Esophagus squamous epithelium (tissue), 5 donors: ENCODE measurements around the gene ASS1. TPM values are rescaled to one million over a fixed set of nuclear protein-coding genes. Genes with fewer than 3 reads are reported as not detected.

ENCODE experiments used
- DNase-seq: peaks from one replicate; lab custom pipeline; 2025; lab: John Stamatoyannopoulos, UW
- H3K27ac ChIP-seq, 4 donors: fragments of 200-600 bp; sonication (generic); one replicate each; pipeline ENCODE4 v1.5.1; 2016 to 2019; ENCODE audit warnings: mild to moderate bottlenecking in 1 of 4
- H3K27me3 ChIP-seq, 4 donors: fragments of 200-600 bp; sonication (generic); 1 replicate in 3 of 4; 2 replicates in 1 of 4; pipeline versions ENCODE4 v1.5.1 to v1.6.0; 2017 to 2021; ENCODE audit warnings: antibody characterized with exemption in 1 of 4
- H3K36me3 ChIP-seq, 3 donors: fragments of 200-600 bp; sonication (generic); one replicate each; pipeline ENCODE4 v1.5.1; 2016 to 2019
- H3K4me1 ChIP-seq, 3 donors: fragments of 200-600 bp; sonication (generic); one replicate each; pipeline ENCODE4 v1.5.1; 2017 to 2019
- H3K4me3 ChIP-seq, 4 donors: fragments of 200-600 bp; sonication (generic); 1 replicate in 3 of 4; 2 replicates in 1 of 4; pipeline ENCODE4 v1.5.1; 2016 to 2019; ENCODE audit warnings: mild to moderate bottlenecking in 2 of 4, moderate library complexity in 1 of 4
- H3K9me3 ChIP-seq, 3 donors: fragments of 200-600 bp; sonication (generic); one replicate each; pipeline ENCODE4 v1.5.1; 2016 to 2019
- CTCF ChIP-seq, 6 experiments: fragments of 450-650 bp in 4 of 6; fragments of 200-600 bp in 2 of 6; sonication (generic) in 2 of 6; IDR thresholded peaks; one replicate each; pipeline ENCODE4 v1.5.1; 2016 to 2019; ENCODE audit warnings: antibody characterized with exemption in 6 of 6, mild to moderate bottlenecking in 4 of 6, moderate library complexity in 4 of 6
- POLR2A ChIP-seq, 4 donors: fragments of 450-650 bp; IDR thresholded peaks; one replicate each; pipeline ENCODE4 v1.6.1; 2017; ENCODE audit warnings: antibody characterized with exemption in 4 of 4, mild to moderate bottlenecking in 4 of 4, moderate library complexity in 3 of 4
- WGBS, 2 donors: methylation state at CpG; one replicate each; pipeline ENCODE4 v1.1.5; 2018; 5-methylcytosine and 5-hydroxymethylcytosine counted together
- intact Hi-C: fragments of 100-400 bp; cut with DNase I; formaldehyde crosslinking; loops from one replicate; pipeline ENCODE4 v1.15.0; 2022
- total RNA-seq, 4 donors: library from RNA; depleted of rRNA; stranded (reverse); fragments of >200 nt; gene quantifications; one replicate each; pipeline ENCODE4 v1.1.0, GENCODE V29; 2016
- donor health status: DM: yes; HTN: yes; CAD: no.

ASS1 gene
- total RNA-seq, 4 donors from 2014 or later = 33.5 to 203 (median 85.2) TPM

DNA sequence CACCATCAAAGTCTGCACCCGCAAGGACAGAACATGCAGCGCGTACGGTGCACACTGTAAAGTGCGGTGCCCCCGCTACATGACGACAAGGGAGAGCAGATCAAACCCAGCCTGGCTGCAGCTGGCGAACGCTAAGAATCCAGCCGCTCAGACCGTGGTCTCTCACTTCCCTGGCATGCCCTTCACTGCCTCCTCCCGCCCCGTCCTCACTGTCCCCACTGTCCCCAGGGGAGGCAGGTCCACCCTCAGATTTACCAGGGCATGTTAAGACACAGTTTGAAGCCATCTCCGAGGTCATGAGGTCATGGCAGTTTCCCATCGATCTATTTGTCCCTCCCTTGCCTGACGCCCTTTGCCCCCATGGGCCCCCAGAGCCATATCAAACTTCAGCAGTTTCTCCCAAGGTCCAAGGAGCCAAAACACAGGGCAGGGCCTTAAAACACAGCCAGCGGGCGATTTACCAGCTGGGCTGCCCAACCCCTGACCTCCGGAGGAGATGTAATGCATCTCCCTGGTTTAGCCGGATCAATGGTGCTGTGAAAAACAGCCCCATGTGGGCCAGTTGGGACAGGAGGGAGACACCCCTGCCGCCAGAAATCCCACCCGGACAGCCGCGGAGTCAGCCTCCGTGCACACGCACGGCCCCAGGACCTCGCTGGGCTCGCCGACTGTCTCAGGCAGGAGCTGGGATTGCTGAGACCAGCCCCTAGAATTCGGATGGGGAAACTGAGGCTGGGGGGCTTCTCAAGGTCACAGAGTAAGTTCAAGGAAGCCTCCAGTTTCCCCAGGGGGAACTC lies 82.3 kb downstream of the ASS1 start:
- H3K4me3 ChIP-seq = no peak overlapping the region
- DNase-seq = no peak
- no peaks in the 10 kb centered on the region for H3K36me3 ChIP-seq
- TF ChIP-seq CTCF (IDR thresholded peaks at IDR 0.05) = no peak
- no peak for TF ChIP-seq POLR2A (IDR thresholded peaks at IDR 0.05)
- no peak overlapping the region for H3K27ac ChIP-seq
- H3K4me1 ChIP-seq = peaks cover 0 to 11% (median 8%) of the 10 kb centered on the region in 3 donors
- WGBS, 2 donors = 51 to 76% methylated on average over 5 to 20 of the region's 31 CpGs
- H3K27me3 ChIP-seq = peaks cover 0 to 61% (median 0%) of the 10 kb centered on the region in 4 donors
- intact Hi-C loops = no loop called here
- no peaks in the 10 kb centered on the region for H3K9me3 ChIP-seq

- H3K27me3 ChIP-seq = peaks cover 0 to 64% (median 0%) of the 10 kb centered on the region in 4 donors
- WGBS, 2 donors = 75 to 83% methylated on average over 6 to 9 of the region's 13 CpGs
- no peak for DNase-seq
- no peak overlapping the region for H3K4me3 ChIP-seq
- H3K9me3 ChIP-seq = no peaks in the 10 kb centered on the region
- intact Hi-C loops = no loop called here
- no peaks in the 10 kb centered on the region for H3K36me3 ChIP-seq
- H3K27ac ChIP-seq = no peak overlapping the region
- no peak for TF ChIP-seq CTCF (IDR thresholded peaks at IDR 0.05)
- no peak for TF ChIP-seq POLR2A (IDR thresholded peaks at IDR 0.05)
- peaks cover 0 to 16% (median 8%) of the 10 kb centered on the region in 3 donors for H3K4me1 ChIP-seq
These were observed 83.0 kb downstream of the ASS1 start for GRCh38 chr9:130527651-130528310.

GRCh38 chr9:130528674-130529073 lies 83.9 kb downstream of the ASS1 start:
- H3K27me3 ChIP-seq = peaks cover 0 to 56% (median 0%) of the 10 kb centered on the region in 4 donors
- H3K9me3 ChIP-seq = no peaks in the 10 kb centered on the region
- no peaks in the 10 kb centered on the region for H3K36me3 ChIP-seq
- intact Hi-C loops = no loop called here
- no peak for DNase-seq
- H3K27ac ChIP-seq = no peak overlapping the region
- no peak overlapping the region for H3K4me3 ChIP-seq
- 79 to 85% methylated on average over 7 of the region's 8 CpGs for WGBS, 2 donors
- peaks cover 0 to 16% (median 8%) of the 10 kb centered on the region in 3 donors for H3K4me1 ChIP-seq
- no peak for TF ChIP-seq POLR2A (IDR thresholded peaks at IDR 0.05)
- no peak for TF ChIP-seq CTCF (IDR thresholded peaks at IDR 0.05)

GRCh38 chr9:130530938-130531337 lies 86.2 kb downstream of the ASS1 start:
- DNase-seq = no peak
- TF ChIP-seq CTCF (IDR thresholded peaks at IDR 0.05) = no peak
- no peak for TF ChIP-seq POLR2A (IDR thresholded peaks at IDR 0.05)
- H3K9me3 ChIP-seq = no peaks in the 10 kb centered on the region
- 22 to 45% methylated on average over 9 of the region's 9 CpGs for WGBS, 2 donors
- intact Hi-C loops = no loop called here
- no peak overlapping the region for H3K4me3 ChIP-seq
- peaks cover 0 to 53% (median 2%) of the 10 kb centered on the region in 4 donors for H3K27me3 ChIP-seq
- H3K36me3 ChIP-seq = no peaks in the 10 kb centered on the region
- H3K4me1 ChIP-seq = peaks cover 0 to 23% (median 8%) of the 10 kb centered on the region in 3 donors
- no peak overlapping the region for H3K27ac ChIP-seq

DNA sequence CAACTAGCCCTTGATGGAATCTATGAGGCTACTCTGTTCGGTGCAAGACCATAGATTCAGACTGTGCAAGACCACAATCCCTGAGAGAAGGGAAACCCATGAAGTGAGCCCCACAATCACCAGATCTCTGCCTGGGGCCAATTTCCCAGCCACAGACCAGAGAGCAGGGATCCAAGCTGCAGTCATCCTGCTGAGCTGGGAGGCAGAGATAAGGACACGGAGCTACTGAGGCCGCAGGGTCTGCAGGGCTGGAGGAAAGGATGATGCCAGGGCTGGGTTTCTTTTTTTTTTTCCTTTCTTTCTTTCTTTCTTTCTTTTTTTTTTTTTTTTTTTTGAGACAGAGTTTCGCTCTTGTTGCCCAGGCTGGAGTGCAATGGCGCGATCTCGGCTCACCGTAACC lies 86.9 kb downstream of the ASS1 start:
- H3K9me3 ChIP-seq = no peaks in the 10 kb centered on the region
- H3K27me3 ChIP-seq = peaks cover 0 to 53% (median 5%) of the 10 kb centered on the region in 4 donors
- no peak overlapping the region for H3K27ac ChIP-seq
- peaks cover 0 to 28% (median 13%) of the 10 kb centered on the region in 3 donors for H3K4me1 ChIP-seq
- no peak overlapping the region for H3K4me3 ChIP-seq
- DNase-seq = no peak
- TF ChIP-seq CTCF (IDR thresholded peaks at IDR 0.05) (no peak), POLR2A (IDR thresholded peaks at IDR 0.05) (no peak)
- 92 to 93% methylated on average over 7 to 8 of the region's 8 CpGs for WGBS, 2 donors
- no peaks in the 10 kb centered on the region for H3K36me3 ChIP-seq
- intact Hi-C loops = no loop called here
